Dedifferentiated amniotic fluid mesenchymal stem cell (primary cell): Measurements from ENCODE around the gene ZNF683.
"Not testable (repeated sequence)": the region's sequence is repeated elsewhere in the genome, so short reads cannot be mapped to it uniquely, and the experiment has no call there.

Experiments used
- DNase-seq: peaks from one replicate; pipeline ENCODE4 v3.0.0-alpha.2; 2016; ENCODE audit errors: extremely low spot score

Gene ZNF683

DNA sequence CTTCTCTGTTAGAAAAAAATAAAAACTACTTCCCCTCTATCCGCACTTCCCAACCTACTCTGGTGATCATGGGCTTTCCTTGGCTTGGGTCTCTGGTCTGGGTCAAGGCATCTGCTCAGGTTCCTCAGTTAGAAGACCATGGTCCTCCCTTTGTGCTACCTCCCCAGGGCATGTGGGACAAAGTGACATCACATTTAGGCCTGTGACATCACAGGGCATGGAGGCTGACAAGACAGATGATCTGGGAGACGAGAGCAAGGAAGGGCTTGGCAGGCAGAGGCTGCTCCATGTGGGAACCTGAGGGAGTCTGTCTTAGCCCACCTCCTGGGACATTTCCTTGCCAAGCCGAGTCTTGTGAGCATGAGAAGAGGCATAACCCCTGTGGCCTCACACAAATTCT, at the start of gene ZNF683:
TSS of gene ZNF683 (minus strand) at position 140 of the 400 bp plus-strand sequence. CDS start 4,179 bp downstream, outside the sequence.
- not testable (repeated sequence) for DNase-seq

DNA sequence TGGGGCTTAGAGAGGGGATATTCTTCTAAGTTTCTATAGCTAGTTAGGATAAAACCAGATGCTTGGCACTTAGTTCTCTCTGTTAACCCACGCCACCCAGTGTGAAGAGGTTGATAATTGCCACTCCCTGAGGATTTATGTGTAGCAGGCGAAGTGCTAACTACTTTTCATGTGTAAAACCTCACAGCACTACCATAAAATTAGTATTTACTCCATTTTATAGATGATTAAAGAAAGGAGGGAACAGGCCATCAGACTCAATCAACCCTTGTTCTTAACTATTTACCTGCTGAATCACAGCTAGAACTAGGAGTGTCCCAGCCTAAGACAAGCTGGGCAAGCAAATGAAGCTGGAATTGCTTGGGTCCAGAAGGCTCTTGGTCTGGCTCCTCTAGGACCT, 46.9 kb upstream of the ZNF683 start:
- DNase-seq, result no peak

DNA sequence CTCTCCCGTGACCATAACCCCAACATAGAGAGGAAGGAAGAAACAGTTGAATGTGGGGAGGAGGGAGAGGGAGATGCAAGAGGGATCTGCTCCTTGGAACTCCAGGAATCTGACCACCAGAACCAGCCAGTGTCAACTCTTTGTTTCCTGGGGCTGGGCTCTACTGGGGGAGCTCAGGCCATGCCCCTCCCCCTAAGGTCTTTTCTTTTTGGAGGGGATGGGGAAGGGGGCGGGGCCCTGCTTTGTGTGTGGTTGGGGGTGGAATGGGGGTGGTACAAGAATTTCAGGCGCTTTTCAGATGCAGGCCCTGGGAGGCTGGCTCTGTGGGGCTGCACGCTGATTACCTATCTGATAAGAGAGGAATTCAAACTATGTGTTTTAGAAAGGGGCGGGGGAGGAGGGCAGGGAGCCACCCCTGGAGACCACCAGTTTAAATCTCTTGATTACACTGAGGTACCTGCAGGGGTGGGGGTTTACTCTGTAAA, 46.4 kb upstream of the ZNF683 start:
- no peak for DNase-seq

DNA sequence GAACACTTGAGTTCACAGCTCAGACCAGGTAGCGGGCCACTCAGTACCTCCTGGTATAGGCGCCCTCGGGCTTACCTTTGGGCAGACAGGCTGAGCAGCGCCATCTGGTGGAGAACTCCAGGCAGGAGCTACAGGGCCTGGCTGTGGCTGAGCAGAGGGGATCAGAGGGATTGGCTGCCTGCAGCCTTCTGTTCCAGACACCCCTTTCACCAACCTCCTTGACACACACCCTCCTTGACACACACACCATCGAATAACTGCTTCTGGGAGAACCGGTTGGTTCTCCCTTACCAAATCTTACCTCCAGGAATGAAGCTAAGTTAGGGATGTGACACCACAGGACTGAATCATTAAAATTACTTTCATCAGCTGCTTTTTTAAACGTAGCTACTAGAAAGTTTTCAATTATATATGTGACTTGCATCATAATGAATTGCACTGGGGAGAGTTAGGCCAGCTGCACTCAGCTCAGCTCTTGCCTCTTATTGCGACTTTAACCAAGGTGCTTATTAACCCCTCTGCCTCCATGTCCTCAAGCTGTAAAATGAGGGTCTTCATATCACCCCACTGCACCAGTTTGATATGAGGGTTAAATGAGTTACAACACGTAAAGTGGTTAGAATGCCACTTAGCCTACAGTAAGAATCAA, 44.7 kb upstream of the ZNF683 start:
- peak; percentile 52 for DNase-seq

DNA sequence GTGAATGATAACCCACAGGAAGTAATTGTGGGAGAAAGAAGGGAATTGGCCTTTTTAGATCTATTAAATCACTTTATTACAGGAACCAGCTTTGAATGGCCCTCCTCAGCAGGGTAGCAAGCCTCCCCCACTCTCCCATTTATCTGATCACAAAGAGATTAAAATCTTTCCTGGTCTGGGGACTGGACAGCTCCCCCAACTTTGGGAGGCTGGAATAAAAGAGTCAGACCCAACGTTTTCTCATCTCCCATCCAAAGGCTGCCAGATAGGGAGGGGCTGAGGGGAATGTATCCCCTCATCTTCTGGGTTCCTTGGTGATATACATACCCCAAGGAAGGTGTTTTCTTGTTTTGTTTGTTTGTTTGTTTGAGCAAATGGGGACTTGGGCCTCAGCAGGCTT, 40.5 kb upstream of the ZNF683 start:
- DNase-seq, result no peak

DNA sequence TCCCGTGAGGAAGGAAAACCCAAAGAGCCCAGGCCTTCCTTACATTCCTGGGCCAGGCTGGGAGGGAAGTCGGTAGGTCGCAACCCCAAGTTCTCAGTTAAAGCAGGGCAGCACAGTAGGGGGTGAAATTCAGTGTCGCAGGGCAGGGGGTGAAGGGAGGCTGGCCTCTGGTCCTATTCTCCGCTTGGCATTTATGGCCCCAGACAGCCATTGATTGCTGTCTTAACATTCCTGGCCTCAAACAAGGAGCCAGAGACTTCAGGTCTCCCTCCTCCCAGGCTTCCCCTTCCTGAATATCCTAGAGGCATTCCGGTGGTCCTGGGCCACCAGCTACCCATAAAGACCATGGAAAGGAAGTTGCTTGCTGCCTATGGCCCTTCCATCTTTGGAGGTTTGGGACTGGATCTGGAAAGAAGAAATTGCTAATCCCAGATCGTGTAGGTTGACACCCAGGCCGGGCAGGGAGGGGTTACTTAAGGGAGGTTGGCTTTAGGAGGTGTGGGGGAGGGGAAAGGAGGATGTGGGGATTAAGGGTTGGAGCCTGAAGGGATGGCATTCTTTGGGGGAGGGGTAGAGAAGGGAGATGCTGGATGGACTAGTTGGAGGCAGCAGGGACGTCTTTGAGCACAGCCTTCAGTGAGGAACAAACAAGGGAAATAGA, 39.8 kb upstream of the ZNF683 start:
- no peak for DNase-seq

DNA sequence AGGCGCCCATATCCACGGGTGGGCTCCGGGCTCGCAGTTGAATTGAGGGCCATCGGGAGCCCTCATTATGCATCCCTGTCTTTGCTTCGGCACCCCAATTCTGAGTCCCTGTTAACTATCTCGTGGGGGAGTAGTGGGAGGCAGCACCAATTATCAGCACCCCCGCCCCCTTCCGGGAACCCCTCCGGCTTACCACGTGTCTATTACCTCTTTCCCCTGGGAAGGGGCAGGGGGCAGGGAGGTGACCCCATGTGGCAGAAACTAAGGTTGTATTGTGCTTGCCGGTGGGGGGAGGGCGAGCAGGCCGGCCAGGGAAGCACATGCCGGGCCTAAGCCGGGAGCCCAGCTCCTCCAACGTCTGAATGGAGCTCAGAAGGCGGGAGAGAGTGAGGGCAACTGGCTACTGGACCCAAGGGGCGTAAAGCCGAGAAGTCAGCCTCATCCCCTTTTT, 39.1 kb upstream of the ZNF683 start:
- DNase-seq, result no peak

DNA sequence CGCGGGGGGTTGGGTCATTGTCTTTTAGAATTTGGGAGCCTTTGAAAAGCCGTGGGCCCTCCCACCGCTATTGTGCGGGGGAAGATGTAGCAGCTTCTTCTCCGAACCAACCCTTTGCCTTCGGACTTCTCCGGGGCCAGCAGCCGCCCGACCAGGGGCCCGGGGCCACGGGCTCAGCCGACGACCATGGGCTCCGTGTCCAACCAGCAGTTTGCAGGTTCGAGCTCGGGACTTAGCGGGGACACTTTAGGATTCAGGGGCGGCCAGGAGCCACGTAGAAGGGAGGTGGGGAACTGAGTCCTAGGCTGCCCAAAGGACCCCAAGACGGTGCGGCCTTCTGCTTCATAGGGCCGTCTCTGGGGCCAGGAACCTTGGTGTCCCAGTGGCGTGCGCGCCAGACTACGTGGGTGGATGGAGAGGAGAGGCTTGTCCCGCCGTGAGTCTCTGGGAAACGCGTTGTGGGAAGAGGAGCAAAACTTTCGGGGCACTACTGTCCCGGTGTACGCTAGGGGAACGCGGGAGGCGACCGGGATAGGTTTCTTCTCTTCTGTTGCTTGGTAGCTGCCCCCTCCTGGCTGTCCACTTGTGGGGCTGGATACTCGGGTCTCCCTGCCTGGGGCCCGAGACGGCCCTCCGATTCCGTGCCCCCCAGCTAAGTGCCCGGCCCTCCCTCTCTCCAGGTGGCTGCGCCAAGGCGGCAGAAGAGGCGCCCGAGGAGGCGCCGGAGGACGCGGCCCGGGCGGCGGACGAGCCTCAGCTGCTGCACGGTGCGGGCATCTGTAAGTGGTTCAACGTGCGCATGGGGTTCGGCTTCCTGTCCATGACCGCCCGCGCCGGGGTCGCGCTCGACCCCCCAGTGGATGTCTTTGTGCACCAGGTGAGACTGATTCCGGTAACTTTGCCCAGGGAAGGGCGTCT, 38.4 kb upstream of the ZNF683 start, which contains the start of gene LIN28A:
TSS of gene LIN28A (plus strand) at position 112 of the 918 bp plus-strand sequence. CDS start at position 187, 75 bp downstream.
- DNase-seq, result no peak

DNA sequence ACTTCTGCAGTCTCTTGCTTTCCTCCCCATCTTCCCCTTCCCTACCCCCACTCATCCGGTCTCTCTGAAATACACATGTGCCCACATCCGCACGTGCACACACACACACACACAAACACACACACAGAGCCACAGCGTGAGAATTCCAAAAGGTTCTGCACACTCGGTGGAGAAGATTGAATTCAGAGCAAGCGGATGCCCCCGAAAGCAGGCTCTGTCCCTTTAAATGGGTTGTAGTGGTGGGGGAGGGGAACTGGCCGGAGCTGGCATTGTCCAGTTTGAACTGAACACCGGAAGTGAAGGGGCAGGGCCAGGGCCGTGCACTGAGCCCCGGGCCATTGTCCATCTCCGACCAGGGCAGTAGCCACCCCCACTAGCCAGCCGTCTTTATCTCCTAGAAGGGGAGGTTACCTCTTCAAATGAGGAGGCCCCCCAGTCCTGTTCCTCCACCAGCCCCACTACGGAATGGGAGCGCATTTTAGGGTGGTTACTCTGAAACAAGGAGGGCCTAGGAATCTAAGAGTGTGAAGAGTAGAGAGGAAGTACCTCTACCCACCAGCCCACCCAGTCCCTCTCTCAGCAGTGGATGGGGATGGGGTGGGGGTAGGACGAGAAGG, 36.7 kb upstream of the ZNF683 start:
- no peak for DNase-seq

DNA sequence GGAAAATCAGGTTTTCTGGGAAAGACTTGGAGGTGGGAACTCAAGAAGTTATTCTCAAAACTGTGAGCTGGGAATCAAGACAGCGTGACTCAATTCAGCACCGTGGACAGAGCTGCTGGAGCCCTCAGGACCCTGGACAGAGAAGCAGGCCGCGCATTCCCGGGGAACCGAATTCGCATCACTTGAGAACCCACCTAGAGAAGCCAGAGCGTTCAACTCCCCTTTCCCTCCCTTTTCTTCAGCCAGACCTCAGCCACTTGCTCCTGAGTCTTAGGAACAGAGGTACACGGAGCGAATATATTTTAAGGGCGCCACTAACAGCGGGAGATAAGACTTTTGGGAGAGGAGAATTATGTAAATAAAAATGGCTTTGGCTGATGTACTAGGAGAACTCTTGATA, 36.1 kb upstream of the ZNF683 start:
- DNase-seq, result peak; percentile 69

DNA sequence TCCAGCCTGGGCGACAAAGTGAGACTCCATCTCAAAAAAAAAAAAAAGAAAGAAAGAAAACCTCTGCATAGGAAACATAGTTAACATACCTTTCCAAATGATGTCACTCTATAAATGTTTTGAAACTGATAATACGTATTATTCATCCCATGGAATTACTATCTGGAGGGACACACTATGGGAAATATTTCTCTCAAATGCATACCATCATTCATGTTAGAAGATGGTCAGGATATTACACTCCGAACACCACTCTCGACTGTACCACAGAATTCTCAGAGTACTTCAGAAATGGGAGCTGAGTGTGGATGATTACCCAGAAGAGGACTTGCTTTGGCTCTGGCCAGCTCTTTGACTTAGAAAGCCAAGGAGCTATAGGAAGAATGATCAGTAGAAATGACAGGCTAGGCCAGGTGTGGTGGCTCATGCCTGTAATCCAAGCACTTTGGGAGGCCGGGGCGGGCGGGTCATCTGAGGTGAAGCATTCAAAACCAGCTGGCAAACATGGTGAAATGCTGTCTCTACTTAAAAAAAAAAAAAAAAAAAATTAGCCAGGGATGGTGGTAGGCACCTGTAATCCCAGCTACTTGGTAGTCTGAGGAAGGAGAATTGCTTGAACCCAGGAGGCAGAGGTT, 32.8 kb upstream of the ZNF683 start:
- DNase-seq, result no peak

DNA sequence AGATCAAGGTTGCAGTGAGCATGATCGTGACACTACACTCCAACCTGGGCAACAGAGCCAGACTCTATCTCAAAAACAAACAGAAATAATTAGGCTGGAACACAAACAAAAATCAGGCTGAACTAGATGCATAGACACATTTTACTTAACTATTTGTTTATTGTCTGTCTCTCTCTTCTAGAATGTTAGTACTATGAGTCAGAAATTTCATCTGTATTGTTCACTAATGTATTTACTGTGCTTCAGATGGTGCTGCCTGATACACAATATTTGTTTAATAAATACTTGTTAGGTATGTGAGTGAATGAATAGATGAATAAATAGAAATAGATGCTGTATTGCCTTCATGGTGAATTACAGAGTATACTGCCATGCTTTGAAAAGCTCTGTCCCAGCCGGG, 32.1 kb upstream of the ZNF683 start:
- no peak for DNase-seq

DNA sequence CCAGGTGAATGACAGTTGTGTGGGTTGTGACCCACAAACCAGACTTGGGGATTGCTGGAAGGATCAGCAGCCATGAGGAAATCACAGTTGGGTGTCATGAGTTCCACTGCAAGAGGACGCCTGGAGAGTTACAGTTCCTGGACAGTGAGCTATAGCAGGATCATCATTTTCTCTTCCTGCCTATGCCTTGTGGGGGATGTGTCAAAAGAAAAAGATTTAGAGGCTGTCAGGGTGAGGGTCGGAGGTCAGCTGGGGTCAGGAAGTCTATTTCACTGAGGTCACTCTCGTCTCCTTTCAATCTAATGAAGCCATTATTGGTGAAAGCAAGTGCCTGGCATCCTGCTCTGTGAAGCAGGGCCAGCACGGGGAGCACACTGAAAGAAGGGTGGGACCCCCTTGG, 31.1 kb upstream of the ZNF683 start:
- no peak for DNase-seq

DNA sequence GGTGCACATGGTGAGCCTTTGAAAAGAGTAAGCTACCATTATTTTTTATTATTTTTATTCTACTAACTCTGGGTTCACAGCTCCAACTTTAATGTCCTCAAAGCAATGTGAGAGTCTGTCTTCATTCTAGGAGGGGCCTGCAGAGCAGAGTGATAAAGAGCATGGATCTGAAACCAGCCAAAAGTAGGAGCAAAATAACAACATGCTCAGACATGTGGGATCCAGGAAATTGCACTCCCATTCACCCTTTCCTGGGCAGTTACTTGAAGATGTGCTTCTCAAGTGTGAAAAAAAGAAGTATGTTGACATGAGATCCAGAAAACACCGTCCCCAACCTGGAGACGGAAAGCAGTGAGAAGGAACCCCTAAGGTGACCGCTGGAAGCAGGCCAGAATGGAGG, 29.3 kb upstream of the ZNF683 start:
- DNase-seq, result no peak

DNA sequence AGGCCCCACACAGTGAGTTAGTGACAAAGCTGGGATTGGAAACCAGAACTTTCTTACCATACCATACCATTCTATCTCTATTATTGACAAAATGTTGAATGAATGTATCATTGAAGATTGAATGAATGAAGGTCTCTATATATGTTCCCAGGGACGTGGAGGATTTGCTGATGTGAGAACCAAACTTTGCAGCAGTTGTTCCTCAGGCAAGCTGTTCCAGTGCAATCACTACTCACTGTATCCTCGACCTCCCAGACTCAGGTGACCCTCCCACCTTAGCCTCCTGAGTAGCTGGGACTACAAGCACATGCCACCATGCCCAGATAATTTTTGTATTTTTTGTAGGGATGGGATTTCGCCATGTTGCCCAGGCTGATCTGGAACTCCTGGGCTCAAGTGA, 26.5 kb upstream of the ZNF683 start:
- no peak for DNase-seq

DNA sequence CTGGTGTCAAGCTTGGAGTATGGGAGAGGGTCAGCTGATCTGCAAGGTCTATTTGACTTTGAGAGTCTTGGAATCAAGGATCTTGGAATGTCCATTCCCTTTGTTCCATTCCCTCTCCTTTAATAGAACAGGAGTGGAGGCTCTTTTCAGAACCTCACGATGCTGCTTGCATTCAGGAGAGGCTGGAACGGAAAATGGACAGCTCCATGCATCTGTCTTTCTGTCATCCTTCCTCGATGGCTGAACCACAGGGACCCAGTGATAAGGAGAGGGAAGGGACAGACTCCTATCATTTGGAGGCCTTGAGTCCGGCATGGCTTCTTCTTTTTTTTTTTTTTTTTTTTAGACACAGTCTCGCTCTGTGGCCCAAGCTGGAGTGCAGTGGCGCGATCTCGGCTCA, 23.2 kb upstream of the ZNF683 start:
- no peak for DNase-seq

DNA sequence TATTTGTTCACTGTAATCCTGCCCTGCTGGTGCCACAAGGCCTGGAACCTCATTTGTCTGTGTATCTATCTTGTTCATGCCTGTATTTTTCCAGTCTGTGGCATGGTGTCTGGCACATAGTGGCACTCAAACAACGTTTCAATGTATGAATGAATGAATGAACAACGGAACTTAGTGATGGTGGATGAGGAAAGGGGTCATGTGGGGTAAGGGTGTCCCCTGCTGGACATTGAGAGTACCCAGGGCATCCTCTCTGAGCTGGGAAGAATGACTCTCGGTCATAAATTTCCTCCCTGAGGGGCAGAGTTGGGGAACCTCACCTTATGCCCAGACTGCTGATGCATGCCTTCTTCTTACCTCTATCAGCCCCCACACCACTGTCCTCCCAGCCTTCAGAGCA, 18.9 kb upstream of the ZNF683 start:
- no peak for DNase-seq

DNA sequence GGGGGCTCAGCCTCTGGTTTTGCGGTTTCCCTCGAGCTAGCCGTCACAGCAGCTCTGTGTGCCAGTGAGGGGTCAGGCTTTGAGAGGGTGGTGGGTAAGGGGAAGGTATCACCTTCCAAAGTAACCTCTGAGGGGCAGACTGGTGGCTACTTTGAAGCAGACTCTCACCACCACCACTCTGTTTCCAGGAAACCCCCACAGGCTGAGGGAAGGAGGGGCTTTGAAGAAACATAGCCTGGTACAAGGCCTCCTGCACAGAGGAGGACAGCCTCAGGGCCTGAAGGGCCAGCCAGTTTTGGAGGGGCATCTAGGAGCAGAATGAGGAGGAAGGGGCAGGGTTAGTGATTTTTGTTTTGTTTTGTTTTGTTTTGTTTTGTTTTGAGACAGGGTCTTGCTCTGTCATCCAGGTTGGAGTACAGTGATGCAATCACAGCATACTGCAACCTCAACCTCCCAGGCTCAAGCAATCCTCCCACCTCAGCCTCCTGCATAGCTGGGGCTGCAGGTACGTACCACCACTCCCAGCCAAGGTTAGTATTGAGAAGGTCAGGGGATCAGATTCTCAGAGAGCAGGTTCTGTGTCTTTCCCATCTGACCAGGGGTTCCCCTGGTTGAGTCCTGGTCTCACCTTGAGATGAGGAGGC, 17.2 kb upstream of the ZNF683 start:
- DNase-seq, result no peak

DNA sequence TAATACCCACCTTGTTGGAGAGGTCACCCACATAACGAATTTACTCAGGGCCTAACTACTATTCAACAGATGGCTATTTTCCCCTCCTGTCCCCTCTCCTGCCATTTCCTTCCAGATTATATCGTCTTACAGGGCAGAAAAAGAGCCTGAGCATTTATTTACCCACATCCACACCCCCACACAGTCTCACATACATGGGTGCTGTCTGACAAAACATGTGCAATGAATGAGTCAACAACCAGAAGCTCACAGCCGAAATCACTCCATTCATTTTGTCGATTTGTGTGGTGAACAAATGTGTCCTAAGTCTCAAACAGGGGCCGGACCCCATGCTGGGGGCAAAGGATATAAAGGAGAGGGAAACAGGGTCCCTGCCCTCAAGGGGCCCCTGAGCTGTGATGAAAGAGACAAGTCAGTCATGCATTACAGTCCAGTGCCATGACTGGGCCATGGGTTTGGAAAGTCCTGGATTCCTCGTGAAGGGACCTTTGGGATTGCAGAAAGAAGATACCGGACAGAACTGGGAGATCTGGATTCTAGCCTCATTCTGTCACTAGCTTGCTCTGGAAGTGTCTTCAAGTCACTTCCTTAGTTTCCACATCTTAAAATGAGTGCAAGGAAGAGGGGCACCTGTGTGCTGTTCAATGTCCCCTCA, 16.4 kb upstream of the ZNF683 start:
- DNase-seq, result no peak

DNA sequence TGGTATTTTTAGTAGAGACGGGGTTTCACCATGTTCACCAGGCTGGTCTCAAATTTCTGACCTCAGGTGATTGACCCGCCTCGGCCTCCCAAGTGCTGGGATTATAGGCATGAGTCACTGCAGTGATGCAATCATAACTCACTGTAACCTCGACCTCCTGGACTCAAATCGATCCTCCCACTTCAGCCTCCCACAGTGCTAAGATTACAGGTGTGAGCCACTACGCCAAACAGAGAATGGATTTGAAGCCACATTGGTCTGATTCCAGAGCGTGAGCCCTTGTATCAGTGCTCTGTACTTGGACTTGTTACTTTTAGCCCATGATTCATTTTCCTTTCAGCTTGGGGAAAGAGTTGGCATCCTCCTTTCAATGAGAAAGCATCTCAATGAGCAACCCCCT, 14.9 kb upstream of the ZNF683 start:
- no peak for DNase-seq
